ENCODE data around the gene DGKE. TPM values are rescaled to one million over a fixed set of nuclear protein-coding genes. Genes with fewer than 3 reads are reported as not detected.

The DGKE gene
- total and polyA plus RNA-seq, 2 of the 13 experiments (the other 11 are each of a cell fraction or from before 2014, with no cell fraction given): 3.2 to 5.3 TPM

GRCh38 chr17:56834380-56835263 lies 671 bp downstream of the DGKE start (continued):
- TF ChIP-seq DZIP1 (CRISPR knock-in tag; IDR thresholded peaks at IDR 0.05) (peak; percentile 64), NFIB (CRISPR knock-in tag; IDR thresholded peaks at IDR 0.05; ENCODE audit: borderline replicate concordance) (peak; percentile 41; the same call in 1 of the 2 replicates), SIN3A (IDR thresholded peaks at IDR 0.05; ENCODE audit: borderline replicate concordance, low read depth, low read length) (peak; percentile 58; the same call in 1 of the 2 replicates), GLI4 (CRISPR knock-in tag; IDR thresholded peaks at IDR 0.05; ENCODE audit: borderline replicate concordance) (peak; percentile 64; the same call in 1 of the 2 replicates), ZNF337 (CRISPR knock-in tag; IDR thresholded peaks at IDR 0.05; ENCODE audit: borderline replicate concordance, low read depth) (peak; percentile 73; the same call in 1 of the 2 replicates), GATAD2A (CRISPR knock-in tag; IDR thresholded peaks at IDR 0.05) (peak; percentile 34; the same call in 1 of the 2 replicates), HMG20A (CRISPR knock-in tag; IDR thresholded peaks at IDR 0.05; ENCODE audit: borderline replicate concordance) (no peak), SRSF1 (optimal IDR thresholded peaks at IDR 0.05; ENCODE audit: low read depth, low read length) (peak; percentile 58), FLYWCH1 (CRISPR knock-in tag; IDR thresholded peaks at IDR 0.05) (0 out of 2 replicates have a peak, but pooled peaks have one; percentile 56), ZNF142 (CRISPR knock-in tag; IDR thresholded peaks at IDR 0.05) (peak; percentile 71; the same call in 1 of the 2 replicates), ATF7 (IDR thresholded peaks at IDR 0.05) (no peak), ATF7 (CRISPR knock-in tag; IDR thresholded peaks at IDR 0.05) (peak; percentile 9; the same call in 1 of the 2 replicates), SNRNP70 (IDR thresholded peaks at IDR 0.05; ENCODE audit: low read depth, low read length) (no peak), ARNT2 (CRISPR knock-in tag; IDR thresholded peaks at IDR 0.05; ENCODE audit: low read depth) (0 out of 2 replicates have a peak, but pooled peaks have one; percentile 23)

All from HepG2 (cell line).